GM18858 (cell line): ENCODE data around the gene MPDZ.

ENCODE experiments used
- ATAC-seq: cut with Tn5 transposase; IDR thresholded peaks from one replicate; pipeline ENCODE4 v1.9.1; 2021; ENCODE audit not compliant: unreplicated experiment

The MPDZ gene

GRCh38 chr9:13279284-13280141, at the start of gene MPDZ:
Gene MPDZ (minus strand): TSS chr9:13279692. CDS start chr9:13250315, 29,377 bp downstream.
- no peak for ATAC-seq

DNA sequence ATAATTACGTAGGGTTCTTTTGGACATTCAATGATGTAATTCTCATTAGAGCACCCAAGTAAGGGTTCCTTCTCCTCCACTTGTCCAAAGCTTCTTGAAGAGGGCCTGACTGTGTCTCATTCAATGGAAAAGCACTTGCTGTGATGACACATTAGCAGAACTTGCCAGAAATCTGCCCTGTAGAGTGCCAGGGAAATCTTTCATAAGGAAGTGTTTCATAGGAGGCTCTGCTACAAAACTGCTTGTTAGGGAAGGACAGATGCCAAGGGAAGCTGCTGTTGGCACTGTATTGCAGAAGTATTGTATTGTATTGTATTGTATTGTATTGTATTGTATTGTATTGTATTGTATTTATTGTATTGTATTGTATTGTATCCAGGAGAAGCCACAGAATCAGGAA, 45.5 kb upstream of the MPDZ start:
- no peak for ATAC-seq

- no peak for ATAC-seq
Measured at GRCh38 chr9:13322828-13323550, 43.5 kb upstream of the MPDZ start.

- ATAC-seq, result no peak
Measured at GRCh38 chr9:13318027-13318426, 38.5 kb upstream of the MPDZ start.

DNA sequence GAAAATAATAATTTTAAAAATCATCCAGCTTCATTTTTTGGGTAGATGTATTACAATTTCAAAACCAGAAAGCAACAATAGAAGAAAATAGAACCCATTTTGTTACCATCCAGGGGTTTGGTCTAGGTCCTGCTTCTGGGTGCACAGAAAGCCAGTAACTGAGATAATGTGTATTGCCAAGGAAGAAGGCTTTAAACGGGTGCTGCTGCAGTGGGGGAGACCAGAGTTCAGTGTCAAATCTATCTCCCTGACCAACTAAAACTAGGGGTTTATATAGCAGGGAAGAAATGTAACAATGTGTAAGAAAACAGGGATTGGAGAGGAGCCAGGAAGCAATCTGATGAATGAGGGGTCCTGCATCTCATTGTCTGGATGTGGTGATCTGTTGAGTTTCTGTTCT, 17.5 kb upstream of the MPDZ start:
- no peak for ATAC-seq

- ATAC-seq, result no peak
Measured at GRCh38 chr9:13295556-13295955, 16.1 kb upstream of the MPDZ start.

GRCh38 chr9:13292782-13293181, 13.3 kb upstream of the MPDZ start:
- no peak for ATAC-seq

DNA sequence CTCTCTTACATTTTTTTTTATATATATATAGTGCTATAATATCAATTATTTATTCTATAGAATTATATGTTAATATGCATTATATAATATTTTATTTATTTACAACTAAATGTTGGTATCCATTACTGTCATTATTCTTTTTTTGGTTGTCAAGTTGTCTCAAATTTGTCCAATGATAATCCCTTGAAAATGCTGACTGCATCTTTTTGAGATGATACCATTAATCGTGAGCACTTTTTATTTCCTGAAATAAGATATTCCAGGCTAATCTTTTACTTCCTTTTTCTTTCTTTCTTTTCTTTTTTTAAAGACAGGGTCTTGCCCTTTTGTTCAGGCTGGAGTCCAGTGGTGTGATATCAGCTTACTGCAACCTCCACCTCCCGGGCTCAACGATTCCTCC, 12.7 kb upstream of the MPDZ start:
- no peak for ATAC-seq

GRCh38 chr9:13291718-13292117, 12.2 kb upstream of the MPDZ start:
- no peak for ATAC-seq

GRCh38 chr9:13284011-13284410, 4.5 kb upstream of the MPDZ start:
- no peak for ATAC-seq

DNA sequence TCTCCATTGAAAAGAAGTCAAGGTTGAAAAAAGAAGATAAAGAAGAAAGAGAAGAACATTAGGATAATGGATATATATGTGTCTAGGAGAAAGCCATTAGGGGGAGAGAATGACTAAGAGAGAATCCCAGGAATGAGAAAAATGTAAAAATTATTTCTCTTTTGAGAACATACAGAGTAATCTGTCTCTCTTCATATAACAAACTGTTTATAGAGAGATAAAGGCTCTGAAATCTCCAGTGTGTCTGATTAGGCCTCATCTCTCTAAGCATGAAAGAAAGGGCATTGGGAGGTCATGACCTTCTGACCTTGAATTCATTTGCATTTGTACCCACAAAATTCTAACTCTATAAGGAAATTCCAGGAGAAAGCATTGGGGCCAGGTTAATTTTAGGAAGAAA, 3.5 kb upstream of the MPDZ start:
- no peak for ATAC-seq

DNA sequence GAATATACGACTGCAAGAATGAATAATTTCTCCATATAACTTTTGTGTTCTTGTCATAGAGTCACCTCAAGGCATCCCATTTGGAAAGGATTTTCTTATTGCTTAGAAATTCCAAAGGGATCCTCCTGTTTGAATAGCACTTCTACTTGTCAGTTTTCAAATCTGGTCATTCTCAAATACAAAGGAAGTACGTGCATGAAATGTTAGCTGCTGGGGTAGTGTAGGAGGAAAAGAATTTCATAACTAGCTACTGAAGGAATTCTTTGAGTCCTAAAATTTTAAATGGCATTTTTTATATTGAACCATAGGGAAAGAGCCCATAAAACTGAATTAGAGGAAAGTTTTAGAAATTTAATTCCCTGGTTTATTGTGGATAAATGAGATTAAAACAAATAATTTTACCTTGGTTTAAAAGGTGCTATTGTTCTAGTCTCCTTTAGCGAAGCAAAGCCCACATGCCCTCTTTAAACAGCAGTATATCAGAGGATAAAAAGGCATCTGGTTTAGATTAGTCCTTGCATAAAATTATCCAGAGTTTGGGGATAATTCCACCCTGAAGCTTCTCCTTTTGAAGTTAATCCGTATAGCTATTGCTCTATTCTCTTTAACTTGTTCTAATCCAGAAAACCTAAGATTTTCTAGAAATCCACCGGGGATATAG, 2.0 kb upstream of the MPDZ start:
- ATAC-seq, result no peak

GRCh38 chr9:13278368-13279246, 885 bp downstream of the MPDZ start:
- ATAC-seq, result no peak

DNA sequence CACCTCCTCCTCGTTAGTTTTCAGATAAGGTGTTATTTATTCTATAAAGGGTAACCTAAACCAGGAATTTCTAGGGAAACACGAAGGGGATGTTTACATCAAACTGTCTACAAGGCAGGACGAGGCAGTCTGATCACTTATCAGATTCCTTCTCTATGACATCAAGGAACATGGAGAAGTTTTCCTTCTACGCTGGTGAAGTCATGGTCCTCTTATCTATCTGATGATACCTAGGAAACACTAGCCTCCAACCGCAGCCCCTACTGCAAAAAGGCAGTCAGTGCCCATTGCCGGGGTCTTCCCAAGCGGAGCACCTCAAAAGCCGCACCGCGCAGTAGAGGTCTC, 1.5 kb downstream of the MPDZ start:
- ATAC-seq, result no peak

DNA sequence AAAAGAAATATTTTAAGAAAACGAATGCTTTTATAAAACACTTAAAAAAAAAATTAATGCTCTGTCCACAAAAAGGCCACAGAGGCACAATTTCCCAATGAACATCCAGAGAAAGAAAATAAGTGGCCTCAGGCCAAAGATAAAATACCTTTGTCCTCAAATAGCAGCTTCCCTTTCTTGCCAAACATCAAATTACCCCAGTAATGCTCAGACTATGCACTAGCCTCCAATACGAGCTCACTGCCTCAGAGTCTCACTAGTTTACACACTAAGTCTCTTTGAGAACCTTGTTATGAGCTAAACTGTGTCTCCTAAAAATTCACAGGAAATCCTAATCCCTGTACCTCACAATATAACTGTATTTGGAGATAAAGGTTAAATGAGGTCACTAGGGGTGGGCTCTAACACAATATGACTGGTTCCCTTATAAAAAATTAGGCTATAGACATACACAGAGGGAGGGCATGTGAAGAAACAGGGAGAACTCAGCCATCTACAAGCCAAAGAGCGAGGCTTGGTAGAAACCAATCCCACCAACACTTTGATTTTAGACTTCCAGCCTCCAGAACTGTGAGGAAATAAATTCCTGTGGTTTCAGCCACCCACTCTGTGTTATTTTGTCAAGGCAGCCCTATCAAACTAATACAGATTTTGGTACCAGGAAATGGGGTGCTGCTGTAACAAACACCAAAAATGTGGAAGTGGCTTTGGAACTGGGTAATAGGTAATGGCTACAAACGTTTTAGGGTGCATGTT, 4.4 kb downstream of the MPDZ start:
- ATAC-seq, result no peak

- ATAC-seq, result no peak
Measured at GRCh38 chr9:13270734-13271133, 8.8 kb downstream of the MPDZ start.

DNA sequence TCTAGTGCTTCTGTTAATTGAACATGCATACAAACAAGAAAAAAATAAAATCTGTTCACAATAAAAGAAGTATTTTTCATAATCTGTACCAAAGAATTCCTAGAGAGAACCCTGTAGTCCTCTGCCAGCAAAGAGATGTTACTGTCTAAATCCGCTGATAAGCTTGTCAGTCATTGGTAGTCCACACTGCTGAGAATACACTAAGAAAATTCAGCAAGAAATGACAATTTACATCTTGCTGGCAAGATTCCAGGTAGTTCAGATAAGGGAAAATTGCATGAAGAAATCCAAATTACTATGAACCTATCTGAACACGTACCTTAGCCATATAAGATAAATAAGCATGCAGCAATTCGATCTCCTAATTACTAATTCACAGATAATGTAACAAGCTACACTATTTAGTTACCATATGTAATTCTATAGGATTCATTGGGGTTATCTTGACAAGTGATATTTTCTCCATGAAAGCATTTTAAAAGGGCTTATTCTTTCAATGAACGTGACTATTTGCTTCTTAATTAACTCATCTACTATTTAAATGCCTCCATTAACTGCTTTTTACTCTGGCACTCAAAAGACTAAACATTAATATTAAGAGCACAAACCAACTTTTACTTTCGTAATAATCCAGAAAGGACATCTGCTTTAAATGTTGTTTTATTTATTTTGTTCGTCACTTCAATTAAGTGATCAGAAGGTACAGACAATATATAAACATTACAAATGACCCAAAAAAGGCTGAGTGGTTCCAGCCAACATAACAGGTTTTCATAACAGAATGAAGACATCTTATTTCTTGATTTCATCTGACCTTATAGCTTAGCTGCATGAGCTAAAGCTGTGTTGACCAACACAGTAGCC, 9.7 kb downstream of the MPDZ start:
- no peak for ATAC-seq

DNA sequence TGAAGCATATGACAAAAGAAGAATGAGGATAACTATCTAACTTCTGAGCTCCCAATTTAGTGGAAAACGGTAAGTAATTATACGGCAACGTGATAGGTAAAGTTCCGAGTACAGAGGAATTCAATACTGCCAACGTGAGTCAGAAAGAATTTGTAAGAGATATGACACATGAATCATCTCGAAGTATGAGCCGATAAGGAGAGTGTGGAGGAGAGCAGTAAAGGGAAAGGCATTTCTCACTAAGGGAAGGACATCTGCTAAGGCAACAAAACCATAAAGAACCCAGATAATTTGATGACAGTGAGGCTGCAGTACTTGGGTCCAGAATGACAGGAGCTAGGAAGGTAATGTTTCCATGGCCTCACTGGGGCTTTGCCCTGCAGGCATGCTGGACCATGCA, 11.0 kb downstream of the MPDZ start:
- ATAC-seq, result no peak

DNA sequence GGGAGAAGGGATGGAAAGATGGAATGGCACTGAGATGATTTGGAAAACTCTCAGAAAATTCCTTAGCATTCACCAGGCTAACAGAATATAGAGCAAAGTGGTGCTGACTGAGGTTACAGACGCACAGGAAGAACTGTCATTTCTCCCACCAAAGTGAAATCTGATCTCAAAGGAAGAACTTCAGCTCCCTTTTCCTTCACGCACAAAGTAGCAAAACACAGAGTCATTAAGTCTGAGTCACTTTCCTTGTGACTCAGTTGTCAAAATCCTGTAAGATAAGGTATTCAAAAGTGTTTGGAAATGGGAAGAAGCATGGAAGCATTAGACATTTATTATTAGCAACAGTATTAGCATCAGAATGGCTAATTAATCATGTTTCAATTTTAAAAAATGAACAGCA, 11.7 kb downstream of the MPDZ start:
- ATAC-seq, result no peak
